ENCODE data around the gene NAGLU. TPM values are rescaled to one million over a fixed set of nuclear protein-coding genes. Genes with fewer than 3 reads are reported as not detected.

NAGLU gene
- total RNA-seq, 4 donors from 2014 or later = 27.8 to 36.6 (median 31.8) TPM

- TF ChIP-seq POLR2AphosphoS5 (IDR thresholded peaks at IDR 0.05) (no peak), EP300 (IDR thresholded peaks at IDR 0.05) (no peak), POLR2A (IDR thresholded peaks at IDR 0.05; ENCODE audit: low read depth) (no peak)
- TF ChIP-seq, protein P1, sequence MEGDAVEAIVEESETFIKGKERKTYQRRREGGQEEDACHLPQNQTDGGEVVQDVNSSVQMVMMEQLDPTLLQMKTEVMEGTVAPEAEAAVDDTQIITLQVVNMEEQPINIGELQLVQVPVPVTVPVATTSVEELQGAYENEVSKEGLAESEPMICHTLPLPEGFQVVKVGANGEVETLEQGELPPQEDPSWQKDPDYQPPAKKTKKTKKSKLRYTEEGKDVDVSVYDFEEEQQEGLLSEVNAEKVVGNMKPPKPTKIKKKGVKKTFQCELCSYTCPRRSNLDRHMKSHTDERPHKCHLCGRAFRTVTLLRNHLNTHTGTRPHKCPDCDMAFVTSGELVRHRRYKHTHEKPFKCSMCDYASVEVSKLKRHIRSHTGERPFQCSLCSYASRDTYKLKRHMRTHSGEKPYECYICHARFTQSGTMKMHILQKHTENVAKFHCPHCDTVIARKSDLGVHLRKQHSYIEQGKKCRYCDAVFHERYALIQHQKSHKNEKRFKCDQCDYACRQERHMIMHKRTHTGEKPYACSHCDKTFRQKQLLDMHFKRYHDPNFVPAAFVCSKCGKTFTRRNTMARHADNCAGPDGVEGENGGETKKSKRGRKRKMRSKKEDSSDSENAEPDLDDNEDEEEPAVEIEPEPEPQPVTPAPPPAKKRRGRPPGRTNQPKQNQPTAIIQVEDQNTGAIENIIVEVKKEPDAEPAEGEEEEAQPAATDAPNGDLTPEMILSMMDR (IDR thresholded peaks at IDR 0.05) = no peak
- no peaks in the 10 kb centered on the region for H3K9me3 ChIP-seq
- no peak for DNase-seq (ENCODE audit: extremely low spot score)
- 69% methylated on average over 1 of the region's 1 CpG for WGBS
- H3K27ac ChIP-seq (replicated peaks in 1 of 4) = no peak overlapping the region
- H3K4me1 ChIP-seq = peaks cover 13 to 28% (median 24%) of the 10 kb centered on the region in 4 donors
- peaks cover 64 to 99% (median 95%) of the 10 kb centered on the region in 4 donors for H3K36me3 ChIP-seq
- no peak overlapping the region for H3K4me3 ChIP-seq
- intact Hi-C loops (cut with DNase I) = no loop called here
- H3K27me3 ChIP-seq = no peaks in the 10 kb centered on the region
Observed at GRCh38 chr17:42585353-42585752, 49.3 kb downstream of the NAGLU start.

DNA sequence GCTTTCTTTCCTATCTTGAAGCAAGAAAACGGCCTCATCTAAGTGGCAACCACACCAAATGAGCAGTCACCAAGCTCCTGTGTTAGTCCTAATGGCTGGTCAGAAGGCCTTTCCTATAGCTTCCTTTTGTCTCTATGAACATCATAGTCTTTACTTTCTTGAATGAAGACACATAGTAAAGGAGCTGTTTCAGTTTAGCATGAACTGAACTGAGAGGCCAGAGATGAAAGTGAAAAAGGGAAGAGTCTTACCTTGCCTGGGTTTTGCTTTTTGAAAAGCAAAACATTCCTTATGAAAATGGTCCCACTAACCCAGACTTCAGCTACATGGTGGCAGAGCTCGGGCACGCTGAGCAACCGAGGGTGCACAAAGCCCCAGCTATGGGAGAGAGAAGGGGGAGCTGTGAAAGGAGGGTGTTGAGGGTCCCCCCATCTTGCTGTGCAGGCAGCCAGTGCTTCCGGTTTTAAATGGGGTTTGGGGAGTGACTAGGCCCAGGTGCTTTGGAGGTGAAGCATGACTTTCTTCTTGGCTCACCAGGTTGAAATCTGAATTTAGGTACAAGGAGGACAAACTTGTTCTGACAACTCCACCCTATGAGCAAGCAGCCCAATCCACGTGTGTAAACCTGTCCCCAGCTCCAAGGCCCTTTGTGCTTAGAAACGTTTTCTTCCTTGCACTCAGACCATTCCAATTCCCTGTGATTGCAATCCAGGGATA is 50.6 kb downstream of the NAGLU start:
- H3K27ac ChIP-seq (replicated peaks in 1 of 4) = peak overlapping the region; percentile 9 to 57 (median 24)
- DNase-seq (ENCODE audit: extremely low spot score) = no peak
- no peaks in the 10 kb centered on the region for H3K27me3 ChIP-seq
- TF ChIP-seq POLR2AphosphoS5 (IDR thresholded peaks at IDR 0.05) (no peak), EP300 (IDR thresholded peaks at IDR 0.05) (no peak), POLR2A (IDR thresholded peaks at IDR 0.05; ENCODE audit: low read depth) (no peak)
- TF ChIP-seq, protein P1 (IDR thresholded peaks at IDR 0.05) = no peak
- WGBS = 79% methylated on average over 7 of the region's 7 CpGs
- H3K9me3 ChIP-seq = no peaks in the 10 kb centered on the region
- no peak overlapping the region for H3K4me3 ChIP-seq
- intact Hi-C loops (cut with DNase I) = no loop called here
- H3K36me3 ChIP-seq = peaks cover 67 to 100% (median 95%) of the 10 kb centered on the region in 4 donors
- peaks cover 13 to 31% (median 24%) of the 10 kb centered on the region in 4 donors for H3K4me1 ChIP-seq

DNA sequence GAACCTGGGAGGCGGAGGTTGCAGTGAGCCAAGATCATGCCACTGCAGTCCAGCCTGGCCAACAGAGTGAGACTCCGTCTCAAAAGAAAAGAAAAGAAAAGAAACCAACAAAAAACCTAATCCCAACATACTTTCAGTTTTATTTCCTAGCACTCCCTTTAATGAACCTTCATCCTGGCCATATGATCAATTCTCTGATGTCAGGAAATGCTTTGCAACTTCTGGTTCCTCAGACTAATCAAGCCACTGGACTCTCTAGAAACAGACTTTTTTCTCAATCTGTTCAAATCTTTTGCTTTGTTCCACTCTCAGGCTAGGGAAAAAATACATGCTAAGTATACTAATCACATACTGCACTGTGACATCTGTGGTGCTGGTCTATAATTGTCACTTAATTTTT is 54.8 kb downstream of the NAGLU start:
- no peak overlapping the region for H3K4me3 ChIP-seq
- peaks cover 28 to 73% (median 64%) of the 10 kb centered on the region in 4 donors for H3K36me3 ChIP-seq
- no peaks in the 10 kb centered on the region for H3K9me3 ChIP-seq
- no peaks in the 10 kb centered on the region for H3K27me3 ChIP-seq
- no peak overlapping the region for H3K27ac ChIP-seq (replicated peaks in 1 of 4)
- TF ChIP-seq, protein P1 (IDR thresholded peaks at IDR 0.05) = no peak
- TF ChIP-seq POLR2AphosphoS5 (IDR thresholded peaks at IDR 0.05) (no peak), POLR2A (IDR thresholded peaks at IDR 0.05; ENCODE audit: low read depth) (no peak), EP300 (IDR thresholded peaks at IDR 0.05) (no peak)
- 88% methylated on average over 2 of the region's 2 CpGs for WGBS
- peaks cover 13 to 40% (median 22%) of the 10 kb centered on the region in 4 donors for H3K4me1 ChIP-seq
- DNase-seq (ENCODE audit: extremely low spot score) = no peak
- intact Hi-C loops (cut with DNase I) = no loop called here

DNA sequence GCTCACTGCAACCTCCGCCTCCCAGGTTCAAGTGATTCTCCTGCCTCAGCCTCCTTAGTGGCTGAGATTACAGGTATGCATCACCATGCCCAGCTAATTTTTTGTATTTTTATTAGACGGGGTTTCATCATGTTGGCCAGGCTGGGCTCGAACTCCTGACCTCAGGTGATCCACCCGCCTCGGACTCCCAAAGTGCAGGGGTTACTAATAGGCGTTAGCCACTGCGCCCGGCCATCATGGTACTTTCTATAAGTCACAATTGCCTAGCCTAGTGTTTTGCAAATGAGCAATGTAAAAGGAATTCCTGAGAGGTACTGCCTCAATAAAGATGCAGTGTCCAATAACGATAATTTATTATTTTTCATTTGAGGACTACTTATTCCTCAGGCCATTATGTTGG is 55.4 kb downstream of the NAGLU start:
- Histone ChIP-seq H3K27ac (replicated peaks in 1 of 4) (no peak overlapping the region), H3K4me3 (no peak overlapping the region), H3K4me1 (peaks cover 13 to 37% (median 22%) of the 10 kb centered on the region in 4 donors), H3K27me3 (no peaks in the 10 kb centered on the region), H3K36me3 (peaks cover 26 to 68% (median 61%) of the 10 kb centered on the region in 4 donors), H3K9me3 (no peaks in the 10 kb centered on the region)
- TF ChIP-seq, protein P1 (IDR thresholded peaks at IDR 0.05) = no peak
- TF ChIP-seq POLR2A (IDR thresholded peaks at IDR 0.05; ENCODE audit: low read depth) (no peak), EP300 (IDR thresholded peaks at IDR 0.05) (no peak), POLR2AphosphoS5 (IDR thresholded peaks at IDR 0.05) (no peak)
- DNase-seq (ENCODE audit: extremely low spot score) = no peak
- 91% methylated on average over 9 of the region's 9 CpGs for WGBS
- intact Hi-C loops (cut with DNase I) = no loop called here

Small RNAs within 50 kb of the gene (small RNA-seq; reads per million reads assigned to genes)
- gene MIR548AT = 0 reads per million in 3 donors

Other genes with a start within 250 kb of the NAGLU start
- gene STAT5A, start 247.7 kb upstream of the NAGLU start, total RNA-seq = 10 to 100 TPM; 42.4 to 97.0 (median 62.7) TPM
- 100 to 1,000 TPM; 137 to 260 (median 211) TPM for gene STAT3, start 147.8 kb upstream of the NAGLU start, total RNA-seq
- 1,000 to 10,000 TPM in 2 of 4 donors, 100 to 1,000 TPM in 2; 619 to 1,181 (median 1,019) TPM for gene CAVIN1, start 113.0 kb upstream of the NAGLU start, total RNA-seq
- 10 to 100 TPM; 51.9 to 74.9 (median 63.9) TPM for gene ATP6V0A1, start 77.4 kb upstream of the NAGLU start, total RNA-seq
- gene HSD17B1, start 16.7 kb downstream of the NAGLU start, total RNA-seq = 1 to 10 TPM in 1 of 4 donors, under 1 TPM in 3; 0.13 to 2.5 (median 0.62) TPM
- 10 to 100 TPM; 13.4 to 27.5 (median 22.4) TPM for gene COASY, start 25.9 kb downstream of the NAGLU start, total RNA-seq
- gene MLX, start 30.9 kb downstream of the NAGLU start, total RNA-seq = 10 to 100 TPM; 24.9 to 34.5 (median 29.3) TPM
- gene PSMC3IP, start 41.5 kb downstream of the NAGLU start, total RNA-seq = 1 to 10 TPM; 2.2 to 5.0 (median 4.2) TPM
- gene RETREG3, start 73.1 kb downstream of the NAGLU start, total RNA-seq = 10 to 100 TPM; 42.7 to 93.3 (median 57.0) TPM
- 10 to 100 TPM; 30.6 to 89.0 (median 55.0) TPM for gene TUBG1, start 73.4 kb downstream of the NAGLU start, total RNA-seq
- gene TUBG2, start 123.0 kb downstream of the NAGLU start, total RNA-seq = 10 to 100 TPM; 25.3 to 40.2 (median 38.1) TPM
- 10 to 100 TPM; 20.3 to 41.2 (median 27.3) TPM for gene PLEKHH3, start 140.8 kb downstream of the NAGLU start, total RNA-seq
- gene CCR10, start 145.6 kb downstream of the NAGLU start, total RNA-seq = 1 to 10 TPM; 2.9 to 8.4 (median 3.7) TPM
- gene CNTNAP1, start 146.3 kb downstream of the NAGLU start, total RNA-seq = 10 to 100 TPM in 1 of 4 donors, 1 to 10 TPM in 3; 4.7 to 13.2 (median 6.2) TPM
- gene EZH1, start 208.8 kb downstream of the NAGLU start, total RNA-seq = 10 to 100 TPM; 40.6 to 68.2 (median 54.6) TPM
- 10 to 100 TPM; 19.5 to 45.2 (median 34.2) TPM for gene RAMP2, start 225.0 kb downstream of the NAGLU start, total RNA-seq
- gene VPS25, start 237.2 kb downstream of the NAGLU start, total RNA-seq = 10 to 100 TPM; 34.5 to 43.9 (median 38.0) TPM
- 1 to 10 TPM in 3 of 4 donors, under 1 TPM in 1; 0.50 to 2.9 (median 2.1) TPM for gene WNK4, start 244.4 kb downstream of the NAGLU start, total RNA-seq